ENCODE results near the gene OSER1. TPM values are rescaled to one million over a fixed set of nuclear protein-coding genes. Genes with fewer than 3 reads are reported as not detected.

The OSER1 gene
- polyA plus RNA-seq, 1 donor from 2014 or later, result 43.9 TPM

GRCh38 chr20:44173116-44173515 is 37.5 kb downstream of the OSER1 start:
- Histone ChIP-seq H3K27me3 (ENCODE audit: insufficient read depth, low read depth, low read length) (no peaks in the 10 kb centered on the region), H3K4me3 (ENCODE audit: low read length) (no peak overlapping the region), H3K9me3 (ENCODE audit: low read length) (no peaks in the 10 kb centered on the region), H3K36me3 (ENCODE audit: insufficient read depth, low read length) (no peaks in the 10 kb centered on the region), H3F3A (ENCODE audit: insufficient read depth, low read length, poor library complexity, severe bottlenecking) (no peaks in the 10 kb centered on the region), H3K9ac (ENCODE audit: low read length) (no peak overlapping the region), H3K79me2 (replicated peaks; ENCODE audit: insufficient read depth, low read length) (no peaks in the 10 kb centered on the region), H3K4me2 (ENCODE audit: low read length) (no peak overlapping the region), H3K9me2 (ENCODE audit: insufficient read depth, low read length) (no peaks in the 10 kb centered on the region), H2AFZ (ENCODE audit: low read depth, low read length) (no peak overlapping the region), H4K20me1 (ENCODE audit: insufficient read depth) (no peaks in the 10 kb centered on the region), H3K27ac (ENCODE audit: low read length) (no peak overlapping the region)
- TF ChIP-seq EP300 (conservative IDR thresholded peaks at IDR 0.05; ENCODE audit: poor library complexity, severe bottlenecking), result no peak
- no peak for TF ChIP-seq TAF1 (IDR thresholded peaks at IDR 0.05; ENCODE audit: low read depth)

GRCh38 chr20:44172572-44172950 is 38.0 kb downstream of the OSER1 start:
- no peak overlapping the region for H3K9ac ChIP-seq (ENCODE audit: low read length)
- no peaks in the 10 kb centered on the region for H3K36me3 ChIP-seq (ENCODE audit: insufficient read depth, low read length)
- TF ChIP-seq EZH2 (IDR thresholded peaks at IDR 0.05; ENCODE audit: borderline replicate concordance, insufficient read depth, low read length, poor library complexity, severe bottlenecking) (no peak), MXI1 (conservative IDR thresholded peaks at IDR 0.05; ENCODE audit: poor library complexity, severe bottlenecking) (no peak), CTCF (IDR thresholded peaks at IDR 0.05; ENCODE audit: poor library complexity, severe bottlenecking) (no peak), TAF1 (IDR thresholded peaks at IDR 0.05; ENCODE audit: low read depth) (no peak), REST (IDR thresholded peaks at IDR 0.05; ENCODE audit: borderline replicate concordance) (no peak), RAD21 (conservative IDR thresholded peaks at IDR 0.05) (no peak), POLR2AphosphoS5 (IDR thresholded peaks at IDR 0.05) (no peak), EP300 (conservative IDR thresholded peaks at IDR 0.05; ENCODE audit: poor library complexity, severe bottlenecking) (no peak), SMC3 (conservative IDR thresholded peaks at IDR 0.05; ENCODE audit: poor library complexity) (no peak)
- no peaks in the 10 kb centered on the region for H3K27me3 ChIP-seq (ENCODE audit: insufficient read depth, low read depth, low read length)
- H3K79me2 ChIP-seq (replicated peaks; ENCODE audit: insufficient read depth, low read length), result no peaks in the 10 kb centered on the region
- no peaks in the 10 kb centered on the region for H4K20me1 ChIP-seq (ENCODE audit: insufficient read depth)
- H3K27ac ChIP-seq (ENCODE audit: low read length), result no peak overlapping the region
- no peaks in the 10 kb centered on the region for H3F3A ChIP-seq (ENCODE audit: insufficient read depth, low read length, poor library complexity, severe bottlenecking)
- H3K9me3 ChIP-seq (ENCODE audit: low read length), result no peaks in the 10 kb centered on the region
- H3K4me2 ChIP-seq (ENCODE audit: low read length), result no peak overlapping the region
- H2AFZ ChIP-seq (ENCODE audit: low read depth, low read length), result no peak overlapping the region
- H3K9me2 ChIP-seq (ENCODE audit: insufficient read depth, low read length), result no peaks in the 10 kb centered on the region
- H3K4me3 ChIP-seq (ENCODE audit: low read length), result no peak overlapping the region

All from neural cell (in vitro differentiated cells).